NCI-H2107 (cell line): ENCODE data around the gene RCHY1.
"Not testable (repeated sequence)": the region's sequence is repeated elsewhere in the genome, so short reads cannot be mapped to it uniquely, and the experiment has no call there.

Experiments used
- DNase-seq: peaks from one replicate; lab custom pipeline; 2025; lab: John Stamatoyannopoulos, UW

The RCHY1 gene

DNA sequence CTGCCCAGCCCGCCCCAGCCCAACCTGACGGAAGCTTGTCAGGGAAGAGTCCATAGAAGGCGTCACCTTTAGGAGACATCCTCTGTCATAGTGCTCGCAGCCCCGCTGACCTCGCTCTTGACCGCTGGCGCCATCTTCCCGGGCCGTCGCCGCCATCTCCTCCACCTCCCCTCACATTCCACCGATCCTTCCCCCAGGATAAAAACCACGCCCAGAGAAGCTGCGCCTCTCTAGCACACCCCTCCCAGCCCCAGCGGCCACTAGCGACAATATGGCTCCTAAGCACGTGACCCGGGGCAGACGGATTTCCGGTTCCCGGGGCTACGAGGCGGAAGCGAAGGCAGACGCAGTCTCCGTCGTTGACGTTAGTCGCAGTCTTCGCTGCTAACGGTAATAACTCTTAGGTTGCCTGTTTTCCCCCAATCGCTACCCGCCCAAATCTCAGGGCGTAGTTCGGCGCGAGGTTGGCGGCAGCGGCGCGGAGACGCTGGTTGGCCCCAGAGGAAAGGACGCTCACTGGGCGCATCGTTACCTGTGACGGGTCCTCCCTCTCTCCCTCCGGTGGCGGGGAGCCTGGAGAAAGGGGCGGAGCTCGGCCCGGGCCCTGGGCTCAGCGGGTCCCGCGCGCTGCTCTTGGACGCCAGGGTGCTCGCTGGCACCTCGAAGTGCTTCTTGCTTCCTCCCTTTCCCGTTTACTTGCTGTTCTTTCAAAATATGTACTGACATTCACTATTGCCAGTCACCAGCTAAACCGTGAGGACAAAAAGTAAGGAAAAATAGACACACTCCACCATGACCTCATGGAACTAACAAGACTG lies at the start of gene RCHY1, which contains the start of gene THAP6:
TSS of gene RCHY1 (minus strand) at position 273 of the 818 bp plus-strand sequence. CDS start at position 156, 117 bp downstream.
TSS of gene THAP6 (plus strand) at position 343 of the 818 bp plus-strand sequence. CDS start 980 bp downstream, outside the sequence.
- DNase-seq: peak; percentile 74

DNA sequence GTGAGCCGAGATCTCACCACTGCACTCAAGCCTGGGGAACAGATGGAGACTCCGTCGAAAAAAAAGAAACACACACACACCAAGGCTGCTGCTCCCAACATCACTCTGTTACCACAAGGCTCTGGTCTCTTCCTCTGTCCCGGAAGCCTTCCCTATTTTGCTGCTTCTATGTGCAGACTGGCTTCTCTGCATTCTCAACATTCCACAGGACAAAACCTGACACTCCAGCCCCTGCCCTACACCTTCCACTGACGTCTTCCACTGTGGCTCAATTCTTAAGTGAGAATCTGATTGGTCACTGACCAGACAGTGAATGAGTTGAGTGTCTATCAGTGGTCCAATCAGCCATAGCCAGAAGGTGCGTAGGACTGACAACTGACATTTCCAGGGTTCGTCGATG lies 47.6 kb upstream of the RCHY1 start:
- DNase-seq: no peak

DNA sequence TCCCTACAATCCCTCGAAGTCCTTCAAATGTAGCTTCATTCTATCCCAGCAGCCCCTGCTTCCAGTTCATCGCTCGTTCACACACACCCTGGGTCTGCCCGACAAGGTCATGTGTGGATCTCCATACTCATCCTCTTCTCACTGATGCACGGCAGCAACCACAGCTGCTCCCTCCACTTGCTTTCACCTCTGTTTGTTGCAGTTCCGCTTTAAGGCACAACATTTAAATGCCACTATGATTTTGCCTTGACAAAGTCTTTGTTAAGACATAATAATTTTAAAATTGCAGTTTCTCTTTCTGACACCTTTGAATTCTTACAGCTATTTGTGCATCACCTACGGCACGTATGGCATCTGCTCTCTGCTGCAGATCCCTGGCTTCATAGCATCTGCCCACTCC lies 43.5 kb upstream of the RCHY1 start:
- DNase-seq: no peak

DNA sequence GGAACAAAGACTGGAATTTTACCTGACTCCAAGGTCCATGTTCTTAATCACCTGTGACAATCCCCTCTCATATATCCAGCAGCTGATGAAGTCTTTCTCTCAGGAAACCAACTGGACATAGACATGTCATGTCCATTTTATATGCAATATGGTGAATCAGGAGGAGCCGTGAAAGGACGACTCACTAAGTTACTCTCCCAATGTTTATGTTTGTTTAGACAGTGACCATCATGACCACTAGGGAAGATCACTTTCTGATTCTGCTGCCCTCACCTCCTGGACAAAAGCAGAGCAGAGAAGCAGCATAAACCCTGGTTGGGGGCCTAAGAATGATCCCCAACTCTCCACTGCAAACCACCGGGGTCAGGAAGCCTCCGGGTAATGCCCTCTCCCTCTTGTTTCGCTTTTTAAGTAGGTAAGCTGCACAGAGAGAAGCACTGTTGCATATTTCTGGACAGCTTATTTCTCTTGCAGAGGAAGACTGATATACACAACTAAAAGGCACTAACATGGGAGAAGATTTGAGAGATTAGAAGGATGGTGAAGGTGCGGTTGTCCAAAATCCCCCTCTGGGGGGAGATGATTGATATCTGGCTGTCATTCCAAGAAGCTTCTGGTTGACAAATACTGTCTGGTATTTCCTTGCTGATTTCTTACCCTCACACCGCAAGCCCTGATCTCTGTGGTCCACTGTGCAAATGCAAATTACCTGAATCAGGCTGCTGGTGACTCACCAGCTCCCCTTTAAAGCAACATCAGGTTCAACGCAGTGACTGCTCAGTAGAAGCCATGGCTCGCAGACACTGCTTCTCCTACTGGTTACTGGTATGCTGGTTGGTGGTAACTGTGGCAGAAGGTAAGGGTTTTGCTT lies 41.3 kb upstream of the RCHY1 start, which contains the start of gene ODAPH:
TSS of gene ODAPH (plus strand) at position 773 of the 871 bp plus-strand sequence. CDS start at position 790, 17 bp downstream.
- DNase-seq: no peak

DNA sequence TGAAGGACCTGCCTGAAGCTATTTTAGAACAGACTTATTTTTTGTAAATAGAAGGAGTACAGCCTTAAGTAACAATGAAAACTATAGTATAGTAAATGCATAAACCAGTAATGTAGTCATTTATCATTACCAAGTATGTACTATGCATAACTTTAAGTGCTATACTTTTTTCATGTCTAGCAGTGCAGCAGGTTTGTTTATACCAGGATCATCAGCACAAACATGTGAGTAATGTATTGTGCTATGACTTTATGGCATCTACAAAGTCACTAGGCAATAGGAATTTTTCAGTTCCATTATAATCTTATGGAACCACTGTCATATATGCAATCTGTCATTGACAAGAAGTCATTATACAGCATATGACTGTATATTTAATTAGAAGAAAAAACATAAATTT lies 38.2 kb upstream of the RCHY1 start:
- no peak for DNase-seq

DNA sequence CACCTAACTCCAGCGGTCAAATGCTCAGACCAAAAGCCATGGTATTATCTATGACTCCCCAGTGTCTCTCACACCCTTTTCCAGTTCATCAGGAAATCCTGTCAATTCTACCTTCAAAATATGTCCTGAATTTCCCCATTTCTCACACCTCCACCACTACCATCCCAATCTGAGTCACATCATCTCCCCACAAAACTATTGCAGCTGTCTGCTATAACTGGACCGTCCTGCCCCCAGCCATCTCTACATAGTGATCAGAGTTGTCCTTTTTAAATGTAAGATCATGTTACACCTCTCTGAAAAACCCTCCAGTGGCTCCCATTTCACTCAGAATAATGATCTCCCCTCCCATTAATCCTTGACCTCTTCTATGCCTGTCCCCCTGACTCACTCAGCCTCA lies 34.8 kb upstream of the RCHY1 start:
- DNase-seq: no peak

DNA sequence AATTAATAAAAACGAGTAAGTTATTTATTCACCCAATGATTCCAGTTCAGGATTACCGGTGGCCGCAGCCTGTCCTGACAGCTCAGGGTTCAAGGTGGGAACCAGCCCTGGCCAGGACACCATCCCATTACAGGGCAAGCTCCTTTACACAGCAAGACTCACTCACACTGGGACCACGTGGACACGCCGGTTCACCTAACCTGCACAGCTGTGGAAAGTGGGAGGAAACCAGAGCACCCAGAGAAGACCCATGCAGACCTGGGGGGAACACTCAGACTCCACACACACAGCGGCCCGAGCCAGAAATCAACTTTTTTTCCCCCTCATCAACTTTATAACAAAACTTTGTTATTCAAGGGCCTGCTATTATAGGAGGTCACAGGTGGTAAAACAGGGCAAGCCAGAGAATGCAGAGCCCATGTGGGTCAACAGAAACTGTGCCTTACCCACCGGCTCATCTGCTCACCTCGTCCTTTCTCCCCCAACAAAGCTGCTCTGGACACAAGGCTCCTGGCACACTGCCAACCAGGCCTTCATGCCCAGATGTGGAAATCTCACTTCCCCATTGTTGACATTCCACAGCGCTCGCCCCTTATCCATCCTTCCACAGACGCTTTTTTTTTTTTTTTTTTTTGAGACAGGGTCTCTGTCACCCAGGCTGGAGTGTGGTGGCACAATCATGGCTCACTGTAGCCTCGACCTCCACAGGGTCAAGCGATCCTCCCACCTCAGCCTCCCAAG lies 33.6 kb upstream of the RCHY1 start:
- no peak for DNase-seq

DNA sequence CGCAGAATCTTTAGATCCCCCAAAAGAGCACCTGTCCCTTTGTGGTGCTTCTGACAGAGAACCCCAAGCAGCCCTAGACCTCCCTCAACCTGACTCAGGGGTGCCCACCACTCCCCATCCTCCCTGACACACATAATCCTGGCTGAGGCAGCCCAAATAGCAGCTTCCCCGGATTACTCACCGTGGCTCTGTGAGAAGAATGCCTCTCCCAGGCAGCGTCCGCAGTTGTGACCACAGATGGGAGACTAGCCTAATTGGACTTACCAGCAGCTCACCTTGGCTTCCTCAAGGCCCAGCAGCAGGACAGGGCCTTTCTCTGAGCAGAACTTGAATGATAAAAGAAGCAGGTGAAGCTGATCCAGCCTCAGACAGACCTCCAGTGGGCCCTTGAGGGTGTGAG lies 31.3 kb upstream of the RCHY1 start:
- no peak for DNase-seq

DNA sequence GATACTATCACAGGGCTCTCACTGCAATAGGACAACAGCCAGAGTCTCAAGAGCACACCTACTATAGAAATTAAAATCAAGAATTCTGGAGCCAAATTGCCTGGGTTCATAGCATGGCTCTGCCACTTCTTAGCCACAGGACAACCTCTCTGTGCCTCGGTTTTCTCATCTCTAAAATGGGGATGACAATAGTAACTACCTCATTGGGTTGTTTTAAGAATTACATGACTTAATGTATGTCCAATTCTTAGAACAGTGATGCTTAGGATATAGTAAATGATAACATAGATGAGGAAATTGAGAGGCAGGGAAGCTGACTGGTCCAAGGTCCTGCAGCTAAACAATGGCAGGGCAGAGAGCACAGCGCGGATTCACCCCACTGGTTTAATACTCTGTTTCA lies 30.7 kb upstream of the RCHY1 start:
- DNase-seq: no peak

DNA sequence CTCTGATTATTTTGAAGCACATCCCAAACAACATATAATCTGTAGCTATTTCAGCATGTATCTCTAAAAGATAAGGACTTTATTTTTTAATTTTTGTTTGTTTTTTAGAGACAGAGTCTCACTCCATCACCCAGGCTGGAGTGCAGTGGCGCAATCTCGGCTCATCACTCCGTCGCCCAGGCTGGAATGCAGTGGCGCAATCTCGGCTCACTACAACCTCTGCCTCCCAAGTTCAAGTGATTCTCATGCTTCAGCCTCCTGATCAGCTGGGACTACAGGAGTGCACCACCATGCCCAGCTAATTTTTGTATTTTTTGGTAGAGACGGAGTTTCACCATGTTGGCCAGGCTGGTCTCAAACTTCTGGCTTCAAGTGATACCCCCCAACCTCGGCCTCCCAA lies 30.0 kb upstream of the RCHY1 start:
- DNase-seq: not testable (repeated sequence)

DNA sequence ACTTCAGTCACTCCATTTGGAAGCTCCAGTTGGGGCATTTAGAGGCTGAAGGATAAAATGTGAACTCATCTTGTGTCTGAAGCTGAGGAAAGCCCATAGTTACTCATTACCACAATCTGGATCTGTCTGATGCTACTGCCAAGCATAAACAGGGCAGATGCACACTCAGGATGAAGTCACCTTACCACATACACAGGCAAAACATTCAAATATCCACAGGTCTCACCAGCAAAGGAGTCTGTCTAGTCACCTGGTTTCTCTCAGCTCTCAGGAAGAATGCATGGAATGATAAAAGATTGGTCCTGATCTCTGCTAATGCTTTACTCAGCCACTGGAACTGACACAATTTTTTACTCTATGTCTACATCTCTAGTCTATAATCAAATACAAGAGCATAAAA lies 28.6 kb upstream of the RCHY1 start:
- DNase-seq: no peak

DNA sequence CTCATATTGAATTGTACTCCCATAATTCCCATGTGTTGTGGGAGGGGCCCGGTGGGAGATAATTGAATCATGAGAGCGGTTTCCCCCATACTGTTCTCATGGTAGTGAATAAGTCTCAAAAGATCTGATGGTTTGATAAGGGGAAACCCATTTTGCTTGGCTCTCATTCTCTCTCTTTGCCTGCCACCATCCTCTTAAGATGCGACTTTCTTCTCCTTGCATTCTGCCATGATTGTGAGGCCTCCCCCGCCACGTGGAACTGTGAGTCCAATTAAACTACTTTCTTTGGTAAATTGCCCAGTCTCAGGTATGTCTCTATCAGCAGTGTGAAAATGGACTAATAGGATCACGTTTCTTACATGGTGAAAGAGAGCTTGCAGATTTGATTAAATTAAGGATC lies 23.1 kb upstream of the RCHY1 start:
- DNase-seq: not testable (repeated sequence)

DNA sequence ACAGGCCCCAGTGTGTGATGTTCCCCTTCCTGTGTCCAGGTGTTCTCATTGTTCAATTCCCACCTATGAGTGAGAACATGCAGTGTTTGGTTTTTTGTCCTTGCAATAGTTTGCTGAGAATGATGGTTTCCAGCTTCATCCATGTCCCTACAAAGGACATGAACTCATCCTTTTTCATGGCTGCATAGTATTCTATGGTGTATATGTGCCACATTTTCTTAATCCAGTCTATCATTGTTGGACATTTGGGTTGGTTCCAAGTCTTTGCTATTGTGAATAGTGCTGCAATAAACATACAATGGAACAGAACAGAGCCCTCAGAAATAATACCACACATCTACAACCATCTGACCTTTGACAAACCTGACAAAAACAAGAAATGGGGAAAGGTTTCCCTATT lies 19.7 kb upstream of the RCHY1 start:
- DNase-seq: not testable (repeated sequence)

DNA sequence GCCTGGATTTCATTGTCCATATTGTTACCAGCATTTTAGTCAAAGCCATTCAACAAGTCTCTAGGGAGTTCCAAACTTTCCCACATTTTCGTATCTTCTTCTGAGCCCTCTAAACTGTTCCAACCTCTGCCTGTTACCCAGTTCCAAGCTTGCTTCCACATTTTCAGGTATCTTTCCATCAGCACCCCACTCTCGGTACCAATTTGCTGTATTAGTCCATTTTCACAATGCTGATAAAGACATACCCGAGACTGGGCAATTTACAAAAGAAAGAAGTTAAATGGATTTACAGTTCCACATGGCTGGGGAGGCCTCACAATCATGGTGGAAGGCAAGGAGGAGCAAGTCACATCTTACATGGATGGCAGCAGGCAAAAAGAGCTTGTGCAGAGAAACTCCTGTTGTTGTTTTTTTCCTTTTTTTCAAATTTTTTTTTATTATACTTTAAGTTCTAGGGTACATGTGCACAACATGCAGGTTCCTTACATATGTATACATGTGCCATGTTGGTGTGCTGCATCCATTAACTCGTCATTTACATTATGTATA lies 19.2 kb upstream of the RCHY1 start:
- not testable (repeated sequence) for DNase-seq

DNA sequence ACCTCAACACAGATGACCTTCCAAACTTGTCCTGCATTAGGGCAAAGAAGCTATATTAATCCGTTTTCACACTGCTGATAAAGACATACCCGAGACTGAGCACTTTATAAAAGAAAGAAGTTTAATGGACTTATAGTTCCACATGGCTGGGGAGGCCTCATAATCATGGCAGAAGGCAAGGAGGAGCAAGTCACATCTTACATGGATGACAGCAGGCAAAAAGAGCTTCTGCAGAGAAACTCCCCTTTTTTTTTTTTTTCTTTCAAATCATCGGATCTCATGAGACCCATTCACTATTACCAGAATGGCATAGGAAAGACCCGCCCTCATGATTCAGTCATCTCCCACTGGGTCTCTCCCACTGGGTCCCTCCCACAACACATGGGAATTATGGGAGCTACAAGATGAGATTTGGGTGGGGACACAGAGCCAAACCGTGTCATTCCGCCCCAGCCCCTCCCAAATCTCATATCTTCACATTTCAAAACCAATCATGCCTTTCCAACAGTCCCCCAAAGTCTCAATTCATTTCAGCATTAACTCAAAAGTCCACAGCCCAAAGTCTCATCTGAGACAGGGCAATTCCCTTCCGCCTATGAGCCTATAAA lies 17.4 kb upstream of the RCHY1 start:
- not testable (repeated sequence) for DNase-seq

DNA sequence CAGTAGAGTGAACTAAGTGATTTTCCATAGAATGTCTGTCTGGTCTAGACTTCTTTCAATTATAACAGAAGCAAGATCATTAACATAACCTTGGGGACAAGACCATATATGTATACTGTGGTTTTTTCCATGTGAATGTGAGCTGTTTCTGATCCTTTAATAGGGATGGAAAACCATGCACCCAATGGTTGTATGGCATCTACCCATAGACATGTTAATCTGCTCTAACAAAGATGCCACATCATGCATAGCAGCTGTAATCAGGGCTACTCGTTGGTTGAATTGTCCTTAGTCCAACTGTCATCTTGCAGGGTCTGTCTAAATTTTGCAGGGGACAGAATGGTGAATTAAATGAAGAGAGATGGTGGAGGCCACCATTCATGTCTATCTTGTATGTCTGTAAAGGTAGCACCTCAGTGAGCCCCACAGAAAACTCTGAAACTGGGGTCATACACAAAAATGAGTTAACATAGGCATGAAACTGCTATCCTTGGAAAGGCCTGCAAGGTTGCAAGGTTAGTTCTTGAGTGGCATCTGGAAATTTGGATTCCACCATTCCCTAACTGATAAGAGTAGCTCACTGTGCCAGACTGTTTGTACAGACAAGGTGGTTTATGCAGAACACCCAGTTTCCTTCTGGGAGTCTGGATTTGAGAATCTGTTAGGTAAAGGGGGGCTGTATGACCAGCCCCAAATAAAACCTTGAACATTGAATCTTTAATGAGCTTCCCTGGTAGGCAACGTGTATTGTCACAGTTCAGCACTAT lies 16.5 kb upstream of the RCHY1 start:
- DNase-seq: no peak

DNA sequence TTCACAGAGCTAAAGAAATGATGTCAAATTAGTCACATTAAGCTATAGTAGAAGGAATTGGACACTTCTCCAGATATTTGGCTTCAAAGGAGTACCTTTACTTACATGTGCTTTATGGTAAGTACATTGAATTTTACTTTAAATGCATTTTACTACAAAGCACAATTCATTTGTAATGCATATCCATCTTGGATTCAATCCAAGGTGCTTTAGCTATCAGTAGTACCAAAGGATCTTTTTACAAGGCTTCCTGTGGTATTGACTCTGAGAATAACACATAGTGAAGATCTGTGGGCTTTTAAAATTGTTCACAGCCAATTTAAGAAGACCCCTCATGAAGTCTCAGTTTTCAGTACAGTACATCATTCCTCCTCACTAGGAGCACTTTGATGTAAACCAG lies 13.3 kb upstream of the RCHY1 start:
- no peak for DNase-seq

DNA sequence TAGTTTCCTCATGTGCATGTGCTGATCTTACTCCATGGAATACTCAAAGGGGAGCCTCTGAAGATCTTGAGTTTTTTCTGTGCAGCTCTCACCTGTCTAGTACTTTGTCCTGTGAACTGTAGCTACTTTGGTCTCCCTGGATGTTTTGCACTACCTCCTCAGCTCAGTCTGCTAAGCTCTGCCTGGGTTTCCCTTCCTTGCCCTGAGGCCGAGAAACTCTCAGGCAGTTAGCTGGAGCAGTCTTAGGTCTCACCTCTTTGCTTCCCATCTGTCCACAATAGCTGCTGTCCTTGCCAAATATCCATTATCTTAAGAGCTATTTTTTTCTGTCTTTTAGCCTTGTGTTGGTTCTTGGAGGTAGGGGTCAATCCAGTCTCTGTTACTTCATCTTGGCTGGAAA lies 11.7 kb upstream of the RCHY1 start:
- no peak for DNase-seq

DNA sequence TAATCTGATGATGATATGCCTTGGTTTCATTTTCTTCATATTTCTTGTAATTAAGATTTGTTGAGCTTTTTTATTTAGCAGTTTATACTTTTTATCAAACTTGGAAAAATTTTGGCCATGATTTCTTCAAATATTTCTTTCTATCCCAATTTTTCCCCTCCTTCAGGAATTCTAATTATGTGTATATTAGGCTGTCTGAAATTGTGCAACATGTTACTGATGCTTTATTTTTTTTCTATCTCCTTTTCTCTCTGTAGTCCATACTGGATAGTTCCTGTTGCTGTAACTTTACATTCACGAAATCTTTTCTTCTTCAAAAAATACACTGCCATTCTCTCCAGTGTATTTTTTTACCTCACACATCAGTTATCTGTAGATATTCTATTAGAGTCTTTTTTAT lies 10.9 kb upstream of the RCHY1 start:
- no peak for DNase-seq

DNA sequence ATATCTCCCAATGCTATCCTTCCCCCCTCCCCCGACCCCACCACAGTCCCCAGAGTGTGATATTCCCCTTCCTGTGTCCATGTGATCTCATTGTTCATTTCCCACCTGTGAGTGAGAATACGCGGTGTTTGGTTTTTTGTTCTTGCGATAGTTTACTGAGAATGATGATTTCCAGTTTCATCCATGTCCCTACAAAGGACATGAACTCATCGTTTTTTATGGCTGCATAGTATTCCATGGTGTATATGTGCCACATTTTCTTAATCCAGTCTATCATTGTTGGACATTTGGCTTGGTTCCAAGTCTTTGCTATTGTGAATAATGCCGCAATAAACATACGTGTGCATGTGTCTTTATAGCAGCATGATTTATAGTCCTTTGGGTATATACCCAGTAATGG lies 5.2 kb upstream of the RCHY1 start:
- DNase-seq: not testable (repeated sequence)

DNA sequence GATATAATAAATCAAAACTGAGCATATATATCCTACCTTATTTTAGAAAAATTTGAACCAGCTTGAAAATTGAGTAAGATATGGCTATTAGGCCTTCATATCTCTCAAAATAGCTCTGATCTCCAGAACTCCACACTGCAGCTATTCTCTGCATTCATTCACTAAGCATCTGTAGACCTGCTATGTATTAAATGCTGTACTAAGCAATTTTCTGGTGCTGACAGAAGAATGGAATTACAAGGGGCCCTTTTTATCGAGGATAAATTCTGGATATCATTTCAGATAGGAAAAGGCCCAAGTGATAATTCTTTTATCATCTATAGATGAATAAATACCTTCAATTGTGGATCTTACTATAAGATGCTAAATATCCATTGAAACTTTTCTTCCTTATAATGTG lies 1.9 kb upstream of the RCHY1 start:
- no peak for DNase-seq
